GM12865 (cell line): ENCODE results near the gene DLG2.
"Not testable (repeated sequence)": the region's sequence is repeated elsewhere in the genome, so short reads cannot be mapped to it uniquely, and the experiment has no call there.

Experiments used
- DNase-seq: peaks from one replicate; pipeline ENCODE4 v3.0.0; 2010; ENCODE audit warnings: low read depth
- H3K4me3 ChIP-seq: 2 replicates; pipeline ENCODE4 v1.5.1; 2011; ENCODE audit warnings: mild to moderate bottlenecking, low read depth, low read length, control low read depth
- CTCF ChIP-seq: IDR thresholded peaks from 2 replicates; pipeline ENCODE4 v1.5.1; 2011; ENCODE audit warnings: low read length, control low read depth, low read depth, inconsistent platforms; ENCODE audit not compliant: insufficient read depth; ENCODE audit errors: missing control alignments

The DLG2 gene

DNA sequence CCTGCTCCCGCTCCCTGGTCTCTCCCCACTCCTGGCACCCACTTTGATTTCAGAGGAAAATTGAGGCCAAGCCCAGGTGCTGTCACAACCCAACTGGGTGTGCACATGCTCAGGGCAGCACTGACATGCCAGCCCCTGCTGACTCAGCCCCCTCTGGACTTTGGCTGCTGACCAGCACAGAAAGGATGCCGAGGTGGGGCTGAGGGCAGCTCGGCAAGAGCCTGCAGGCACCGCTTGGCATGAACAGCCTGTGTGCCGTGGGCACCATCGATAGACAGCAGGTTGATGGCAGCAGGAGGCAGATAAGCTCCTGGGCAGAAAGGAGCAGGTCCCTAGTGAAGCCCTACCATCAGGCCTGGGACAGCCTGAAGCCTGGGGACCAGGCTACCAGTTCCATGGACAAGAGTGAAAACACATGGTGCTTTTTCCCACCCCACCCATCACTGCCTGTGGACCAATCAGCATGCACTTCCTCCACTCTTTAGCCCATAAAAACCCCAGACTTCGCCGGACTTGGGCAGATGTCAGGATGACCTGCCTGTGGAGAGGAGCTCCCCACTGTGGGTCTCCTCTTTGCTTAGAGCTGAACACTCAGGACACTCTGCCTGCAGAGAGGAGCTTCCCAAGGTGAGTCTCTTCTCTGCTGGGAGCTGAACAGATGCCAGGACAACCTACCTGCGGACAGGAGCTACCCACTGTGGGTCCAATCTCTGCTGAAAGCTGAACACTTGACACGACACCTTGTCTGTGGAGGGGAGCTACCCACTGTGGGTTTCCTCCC is 832.3 kb downstream of the DLG2 start:
- H3K4me3 ChIP-seq = no peak overlapping the region
- TF ChIP-seq CTCF = no peak
- DNase-seq = no peak

GRCh38 chr11:84793318-84793717 is 833.8 kb downstream of the DLG2 start:
- TF ChIP-seq CTCF = no peak
- DNase-seq = no peak

GRCh38 chr11:84790849-84791427 is 836.2 kb downstream of the DLG2 start:
- no peak for DNase-seq
- TF ChIP-seq CTCF = no peak
- H3K4me3 ChIP-seq = no peak overlapping the region

More at GRCh38 chr11:84793318-84793717, 833.8 kb downstream of the DLG2 start:
- no peak overlapping the region for H3K4me3 ChIP-seq

GRCh38 chr11:84788220-84788619 is 838.9 kb downstream of the DLG2 start:
- no peak for DNase-seq
- H3K4me3 ChIP-seq = no peak overlapping the region
- TF ChIP-seq CTCF = no peak

DNA sequence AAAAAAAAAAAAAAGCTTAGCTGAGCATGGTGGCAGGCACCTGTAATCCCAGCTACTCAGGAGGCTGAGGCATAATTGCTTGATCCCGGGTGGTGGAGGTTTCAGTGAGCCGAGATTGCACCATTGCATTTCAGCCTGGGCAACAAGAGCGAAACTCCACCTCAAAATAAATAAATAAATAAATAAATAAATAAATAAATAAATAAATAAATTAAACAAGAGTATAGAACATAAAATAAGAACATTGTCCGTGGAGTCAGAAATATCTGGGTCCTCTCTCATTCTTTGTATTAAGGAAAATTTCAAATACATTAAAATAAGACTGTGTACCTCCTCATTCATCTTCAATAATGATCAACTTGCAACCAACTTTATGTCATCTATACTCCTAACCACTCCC is 843.0 kb downstream of the DLG2 start:
- H3K4me3 ChIP-seq, DNase-seq: not testable (repeated sequence)

GRCh38 chr11:84780689-84781293 is 846.4 kb downstream of the DLG2 start:
- H3K4me3 ChIP-seq = no peak overlapping the region
- peak; percentile 37 for TF ChIP-seq CTCF
- peak; percentile 5 for DNase-seq

GRCh38 chr11:84775503-84775902 is 851.6 kb downstream of the DLG2 start:
- DNase-seq = no peak
- TF ChIP-seq CTCF = no peak

More at GRCh38 chr11:84775503-84775902, 851.6 kb downstream of the DLG2 start:
- no peak overlapping the region for H3K4me3 ChIP-seq
